ENCODE measurements around the gene FN3K.
"Not testable (repeated sequence)": the region's sequence is repeated elsewhere in the genome, so short reads cannot be mapped to it uniquely, and the experiment has no call there.

DNA sequence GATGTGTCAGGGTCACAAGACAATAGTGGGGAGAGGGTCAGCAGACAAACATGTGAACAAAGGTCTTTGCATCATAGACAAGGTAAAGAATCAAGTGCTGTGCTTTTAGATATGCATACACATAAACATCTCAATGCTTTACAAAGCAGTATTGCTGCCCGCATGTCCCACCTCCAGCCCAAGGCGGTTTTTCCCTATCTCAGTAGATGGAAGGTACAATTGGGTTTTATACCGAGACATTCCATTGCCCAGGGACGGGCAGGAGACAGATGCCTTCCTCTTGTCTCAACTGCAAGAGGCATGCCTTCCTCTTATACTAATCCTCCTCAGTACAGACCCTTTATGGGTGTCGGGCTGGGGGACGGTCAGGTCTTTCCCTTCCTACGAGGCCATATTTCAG lies 9.3 kb downstream of the FN3K start:
- TF ChIP-seq CTCF (conservative IDR thresholded peaks at IDR 0.05; ENCODE audit: low read length); EZH2phosphoT487 (IDR thresholded peaks at IDR 0.05; ENCODE audit: borderline replicate concordance): not testable (repeated sequence)

Data from Loucy (cell line).